DMS114 treated with DMSO at 0.1 percent for 48 hours (cell line): ENCODE results near the gene SMAD3.

ENCODE experiments used
- DNase-seq: peaks from one replicate; lab custom pipeline; 2025; ENCODE audit not compliant: unreplicated experiment; lab: John Stamatoyannopoulos, UW

The SMAD3 gene

GRCh38 chr15:67080118-67080899 is 14.9 kb downstream of the SMAD3 start:
- DNase-seq = no peak

- no peak for DNase-seq
Measured at GRCh38 chr15:67080900-67081431, 15.6 kb downstream of the SMAD3 start.

- DNase-seq = no peak
Measured at GRCh38 chr15:67082007-67082536, 16.7 kb downstream of the SMAD3 start.

GRCh38 chr15:67083135-67083762 is 17.8 kb downstream of the SMAD3 start:
- no peak for DNase-seq

GRCh38 chr15:67084561-67084960 is 19.2 kb downstream of the SMAD3 start:
- no peak for DNase-seq

- no peak for DNase-seq
Measured at GRCh38 chr15:67085237-67085817, 19.9 kb downstream of the SMAD3 start.

- no peak for DNase-seq
Measured at GRCh38 chr15:67085818-67086636, 20.6 kb downstream of the SMAD3 start.

- DNase-seq = no peak
Measured at GRCh38 chr15:67086637-67086914, 21.2 kb downstream of the SMAD3 start.

GRCh38 chr15:67087507-67088172 is 22.2 kb downstream of the SMAD3 start:
- DNase-seq = no peak

GRCh38 chr15:67089217-67090193 is 24.1 kb downstream of the SMAD3 start:
- DNase-seq = no peak

- no peak for DNase-seq
Measured at GRCh38 chr15:67090297-67091070, 25.1 kb downstream of the SMAD3 start.

- no peak for DNase-seq
Measured at GRCh38 chr15:67091071-67091979, 25.9 kb downstream of the SMAD3 start.

- DNase-seq = no peak
Measured at GRCh38 chr15:67091980-67092677, 26.7 kb downstream of the SMAD3 start.

GRCh38 chr15:67092752-67093503 is 27.5 kb downstream of the SMAD3 start:
- DNase-seq = no peak

GRCh38 chr15:67093504-67093862 is 28.1 kb downstream of the SMAD3 start:
- DNase-seq = no peak
